ENCODE results near the gene FSIP2. TPM values are rescaled to one million over a fixed set of nuclear protein-coding genes. Genes with fewer than 3 reads are reported as not detected.

FSIP2 gene
- total and polyA plus RNA-seq, 2 donors (not counting 3 experiments of a cell fraction or from before 2014, with no cell fraction given), result 0.04 to 0.24 TPM

GRCh38 chr2:185793532-185794345, 55.1 kb downstream of the FSIP2 start:
- POLR2A ChIA-PET, result no interaction called here

More at GRCh38 chr2:185793532-185794345, 55.1 kb downstream of the FSIP2 start:
- no peaks in the 10 kb centered on the region for H3K4me1 ChIP-seq (ENCODE audit: control insufficient read depth, extremely low read depth, insufficient read depth, low read length)
- H3K9ac ChIP-seq (replicated peaks; ENCODE audit: extremely low read depth, insufficient read depth, low read length), result no peak overlapping the region
- intact Hi-C loops (cut with micrococcal nuclease) (no loop called here), dilution Hi-C loops (cut with MboI; ENCODE audit: extremely low pct_ligation_motif_present, low sequenced_read_pairs) (no loop called here)
- no peak overlapping the region for H2AFZ ChIP-seq (ENCODE audit: low read depth, low read length)
- H3K4me3 ChIP-seq (replicated peaks in 1 of 3; ENCODE audit: insufficient read depth in 1 of 3, low read depth in 1 of 3, low read length in 3 of 3), result no peak overlapping the region
- FAIRE-seq, result no peak
- no peaks in the 10 kb centered on the region for H3K27me3 ChIP-seq (ENCODE audit: control insufficient read depth in 2 of 2, insufficient read depth in 2 of 2, low read length in 2 of 2)
- H3K27ac ChIP-seq (ENCODE audit: insufficient read depth, low read depth, low read length), result no peak overlapping the region
- H3K9me1 ChIP-seq (replicated peaks; ENCODE audit: control insufficient read depth, extremely low read depth, insufficient read depth, low read length), result no peaks in the 10 kb centered on the region
- DNase-seq (ENCODE audit: low read depth, low spot score), result no peak
- BruUV-seq (replicated peaks), result no TSS peak
- CTCF ChIA-PET, result no interaction called here
- no peak overlapping the region for H3K4me2 ChIP-seq (ENCODE audit: insufficient read depth, low read length)
- TF ChIP-seq POLR2A (IDR thresholded peaks at IDR 0.05; ENCODE audit: low read depth, low read length) (no peak), MAX (IDR thresholded peaks at IDR 0.05; ENCODE audit: insufficient read depth, insufficient read length) (no peak), FOS (IDR thresholded peaks at IDR 0.05; ENCODE audit: borderline replicate concordance, insufficient read depth, low read length) (no peak), JUN (IDR thresholded peaks at IDR 0.05; ENCODE audit: borderline replicate concordance, insufficient read depth, insufficient read length, low read depth) (no peak), CTCF (IDR thresholded peaks at IDR 0.05; ENCODE audit: extremely low read depth in 1 of 2, insufficient read depth in 1 of 2, low read depth in 1 of 2, low read length in 2 of 2) (no peak), EZH2 (IDR thresholded peaks at IDR 0.05; ENCODE audit: borderline replicate concordance, low read depth, low read length, severe bottlenecking) (no peak), MYC (IDR thresholded peaks at IDR 0.05; ENCODE audit: low read depth, low read length) (no peak), GATA2 (IDR thresholded peaks at IDR 0.05; ENCODE audit: insufficient read depth, insufficient read length, low read depth, low read length) (no peak), POLR2AphosphoS5 (IDR thresholded peaks at IDR 0.05; ENCODE audit: insufficient read depth, low read depth, low read length) (no peak)
- no peaks in the 10 kb centered on the region for H4K20me1 ChIP-seq (replicated peaks; ENCODE audit: control insufficient read depth, extremely low read depth, insufficient read depth, low read length)
- H3K9me3 ChIP-seq (replicated peaks; ENCODE audit: control insufficient read depth, insufficient read depth, low read length), result no peaks in the 10 kb centered on the region
- no peaks in the 10 kb centered on the region for H3K36me3 ChIP-seq (ENCODE audit: control insufficient read depth in 2 of 2, extremely low read depth in 1 of 2, insufficient read depth in 2 of 2, low read length in 2 of 2)
- H3K79me2 ChIP-seq (ENCODE audit: control insufficient read depth, insufficient read depth, low read length), result no peaks in the 10 kb centered on the region

All from endothelial cell of umbilical vein (primary cell).